NB4 (cell line): Measurements from ENCODE around the gene TFAM.

Experiments used
- MYC ChIP-seq: IDR thresholded peaks from 2 replicates; pipeline ENCODE4 v1.6.1; 2011; ENCODE audit warnings: low read depth, low read length
- POLR2A ChIP-seq: IDR thresholded peaks from 2 replicates; pipeline ENCODE4 v1.6.1; 2011; ENCODE audit warnings: mild to moderate bottlenecking; ENCODE audit not compliant: insufficient read length; ENCODE audit errors: extremely low read depth
- TF ChIP-seq, protein P1 (sequence below): IDR thresholded peaks from one replicate; pipeline ENCODE4 v1.5.1; 2012; ENCODE audit warnings: low read depth, low read length

DNA sequence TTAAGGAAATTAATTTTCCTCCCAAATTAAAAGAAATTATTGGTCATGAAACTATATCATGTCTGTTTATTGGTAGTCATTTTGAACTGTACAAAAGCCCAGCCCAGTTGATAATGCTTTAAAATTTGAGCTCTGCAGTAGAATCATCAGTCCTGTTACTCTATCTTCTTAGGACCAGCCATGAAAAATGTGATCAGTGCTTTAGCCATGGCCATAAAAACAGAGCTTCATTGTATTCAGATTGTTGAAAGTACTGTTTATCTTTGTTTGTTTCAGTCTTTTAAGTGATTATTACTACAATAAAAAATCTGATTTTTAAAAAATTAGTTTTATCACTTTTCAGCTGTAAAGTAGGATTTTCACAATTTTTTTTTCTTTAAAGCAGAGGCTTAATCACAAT is 13.7 kb upstream of the TFAM start:
- TF ChIP-seq, protein P1, sequence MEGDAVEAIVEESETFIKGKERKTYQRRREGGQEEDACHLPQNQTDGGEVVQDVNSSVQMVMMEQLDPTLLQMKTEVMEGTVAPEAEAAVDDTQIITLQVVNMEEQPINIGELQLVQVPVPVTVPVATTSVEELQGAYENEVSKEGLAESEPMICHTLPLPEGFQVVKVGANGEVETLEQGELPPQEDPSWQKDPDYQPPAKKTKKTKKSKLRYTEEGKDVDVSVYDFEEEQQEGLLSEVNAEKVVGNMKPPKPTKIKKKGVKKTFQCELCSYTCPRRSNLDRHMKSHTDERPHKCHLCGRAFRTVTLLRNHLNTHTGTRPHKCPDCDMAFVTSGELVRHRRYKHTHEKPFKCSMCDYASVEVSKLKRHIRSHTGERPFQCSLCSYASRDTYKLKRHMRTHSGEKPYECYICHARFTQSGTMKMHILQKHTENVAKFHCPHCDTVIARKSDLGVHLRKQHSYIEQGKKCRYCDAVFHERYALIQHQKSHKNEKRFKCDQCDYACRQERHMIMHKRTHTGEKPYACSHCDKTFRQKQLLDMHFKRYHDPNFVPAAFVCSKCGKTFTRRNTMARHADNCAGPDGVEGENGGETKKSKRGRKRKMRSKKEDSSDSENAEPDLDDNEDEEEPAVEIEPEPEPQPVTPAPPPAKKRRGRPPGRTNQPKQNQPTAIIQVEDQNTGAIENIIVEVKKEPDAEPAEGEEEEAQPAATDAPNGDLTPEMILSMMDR, result no peak
- TF ChIP-seq POLR2A (no peak), MYC (no peak)
